Posterior cingulate gyrus (tissue), 11 donors: ENCODE results near the gene ACKR1.

Source experiments
- DNase-seq, 10 donors: peaks; one replicate each; pipeline versions ENCODE4 v3.0.0 to v3.0.0-alpha.2; 2020 to 2021; ENCODE audit warnings: mixed read lengths in 3 of 10
- intact Hi-C: fragments of 100-400 bp; cut with DNase I; formaldehyde crosslinking; loops from one replicate; pipeline ENCODE4 v1.15.1; 2023

The ACKR1 gene

GRCh38 chr1:159204161-159205141 lies at the start of gene ACKR1:
ACKR1 (plus strand) TSS chr1:159204875; CDS start chr1:159204960, 85 bp downstream.
- intact Hi-C loops = no loop called here
- no peak for DNase-seq

GRCh38 chr1:159161001-159161718 lies 43.5 kb upstream of the ACKR1 start:
- intact Hi-C loops = loop anchor here (1.0 kb wide), 2 partner anchors 37 to 50 kb away; no protein-coding TSS in a partner anchor
- DNase-seq = peak; percentile 57 to 95 (median 76)

- DNase-seq = peak in 1 of 10 donors; percentile 56
- intact Hi-C loops = loop anchor here (1.0 kb wide), 2 partner anchors 37 to 50 kb away; no protein-coding TSS in a partner anchor
Measured at GRCh38 chr1:159161719-159162026, 43.0 kb upstream of the ACKR1 start.

- DNase-seq = no peak
- intact Hi-C loops = no loop called here
Measured at GRCh38 chr1:159162516-159163265, 42.0 kb upstream of the ACKR1 start.

- intact Hi-C loops = no loop called here
- DNase-seq = no peak
Measured at GRCh38 chr1:159163614-159164228, 41.0 kb upstream of the ACKR1 start.

GRCh38 chr1:159168043-159168442 lies 36.6 kb upstream of the ACKR1 start:
- intact Hi-C loops = no loop called here
- peak in 3 of 10 donors; percentile 73 to 87 (median 75) for DNase-seq

GRCh38 chr1:159170639-159171038 lies 34.0 kb upstream of the ACKR1 start:
- intact Hi-C loops = no loop called here

GRCh38 chr1:159171254-159171687 lies 33.4 kb upstream of the ACKR1 start, which contains the start of gene CADM3:
CADM3 (plus strand) TSS chr1:159171615; CDS start chr1:159171766, 151 bp downstream.
- DNase-seq = peak in 9 of 10 donors; percentile 32 to 94 (median 68)
- intact Hi-C loops = no loop called here

More at GRCh38 chr1:159170639-159171038, 34.0 kb upstream of the ACKR1 start:
- DNase-seq = no peak

GRCh38 chr1:159171688-159172501 lies 32.8 kb upstream of the ACKR1 start:
- intact Hi-C loops = no loop called here
- DNase-seq = peak in 7 of 10 donors; percentile 34 to 91 (median 55)

GRCh38 chr1:159172614-159173291 lies 31.9 kb upstream of the ACKR1 start:
- peak in 7 of 10 donors; percentile 37 to 91 (median 60) for DNase-seq
- intact Hi-C loops = no loop called here

- intact Hi-C loops = no loop called here
- DNase-seq = peak in 1 of 10 donors; percentile 21
Measured at GRCh38 chr1:159173320-159173719, 31.4 kb upstream of the ACKR1 start.

GRCh38 chr1:159175571-159175970 lies 29.1 kb upstream of the ACKR1 start:
- DNase-seq = no peak
- intact Hi-C loops = no loop called here

- DNase-seq = no peak
- intact Hi-C loops = no loop called here
Measured at GRCh38 chr1:159177272-159177907, 27.3 kb upstream of the ACKR1 start.

GRCh38 chr1:159179906-159180305 lies 24.8 kb upstream of the ACKR1 start:
- intact Hi-C loops = no loop called here
- DNase-seq = no peak

- intact Hi-C loops = no loop called here
- DNase-seq = no peak
Measured at GRCh38 chr1:159180516-159180915, 24.2 kb upstream of the ACKR1 start.

GRCh38 chr1:159181328-159182024 lies 23.2 kb upstream of the ACKR1 start:
- no peak for DNase-seq
- intact Hi-C loops = no loop called here

- intact Hi-C loops = no loop called here
- no peak for DNase-seq
Measured at GRCh38 chr1:159184201-159184600, 20.5 kb upstream of the ACKR1 start.
